Ectodermal cell (in vitro differentiated cells): ENCODE measurements around the gene HSPA1L.
"Not testable (repeated sequence)": the region's sequence is repeated elsewhere in the genome, so short reads cannot be mapped to it uniquely, and the experiment has no call there.

Experiments
- H3K27ac ChIP-seq: 2 replicates; pipeline ENCODE4 v1.7.0; 2013; ENCODE audit warnings: mild to moderate bottlenecking, low read depth, low read length; ENCODE audit not compliant: insufficient read depth, poor library complexity, severe bottlenecking
- H3K27me3 ChIP-seq: 2 replicates; pipeline ENCODE4 v1.7.0; 2013; ENCODE audit warnings: mild to moderate bottlenecking, low read length; ENCODE audit not compliant: insufficient read depth, control insufficient read depth, poor library complexity, severe bottlenecking
- H3K36me3 ChIP-seq: one replicate; pipeline ENCODE4 v1.7.0; 2013; ENCODE audit warnings: low read length; ENCODE audit not compliant: control insufficient read depth, insufficient read depth
- H3K4me1 ChIP-seq: one replicate; pipeline ENCODE4 v1.7.0; 2013; ENCODE audit warnings: low read length; ENCODE audit not compliant: control insufficient read depth, insufficient read depth
- H3K4me3 ChIP-seq: 2 replicates; pipeline ENCODE4 v1.7.0; 2013; ENCODE audit warnings: low read depth, low read length, control low read depth; ENCODE audit not compliant: insufficient read depth
- H3K9me3 ChIP-seq: 2 replicates; pipeline ENCODE4 v1.7.0; 2013; ENCODE audit warnings: mild to moderate bottlenecking, low read length, moderate library complexity; ENCODE audit not compliant: control insufficient read depth
- WGBS, 2 experiments: methylation state at CpG; one replicate each; pipeline ENCODE4 v1.1.7; 2013; ENCODE audit warnings: missing lambda C conversion rate in 2 of 2; 5-methylcytosine and 5-hydroxymethylcytosine counted together

HSPA1L gene

GRCh38 chr6:31851980-31852718 is 37.1 kb upstream of the HSPA1L start:
- not testable (repeated sequence) for H3K4me1 ChIP-seq, H3K27ac ChIP-seq, H3K36me3 ChIP-seq, H3K4me3 ChIP-seq, H3K9me3 ChIP-seq, H3K27me3 ChIP-seq
- WGBS, 2 experiments, result 92 to 93% methylated on average over 35 of the region's 35 CpGs

GRCh38 chr6:31851485-31851832 is 36.4 kb upstream of the HSPA1L start:
- Histone ChIP-seq H3K4me1 (no peaks in the 10 kb centered on the region), H3K4me3 (no peak overlapping the region), H3K27me3 (no peaks in the 10 kb centered on the region), H3K36me3 (no peaks in the 10 kb centered on the region), H3K9me3 (no peaks in the 10 kb centered on the region), H3K27ac (no peak overlapping the region)
- 92 to 94% methylated on average over 2 of the region's 2 CpGs for WGBS, 2 experiments

- no peaks in the 10 kb centered on the region for H3K9me3 ChIP-seq
- no peak overlapping the region for H3K27ac ChIP-seq
- no peaks in the 10 kb centered on the region for H3K4me1 ChIP-seq
- H3K36me3 ChIP-seq, result no peaks in the 10 kb centered on the region
- 97% methylated on average over 2 of the region's 2 CpGs for WGBS, 2 experiments
- no peaks in the 10 kb centered on the region for H3K27me3 ChIP-seq
- H3K4me3 ChIP-seq, result no peak overlapping the region
These were observed 35.8 kb upstream of the HSPA1L start for GRCh38 chr6:31850765-31851484.

GRCh38 chr6:31847276-31847978 is 32.3 kb upstream of the HSPA1L start:
- 93 to 97% methylated on average over 2 of the region's 2 CpGs for WGBS, 2 experiments
- no peak overlapping the region for H3K27ac ChIP-seq

GRCh38 chr6:31844507-31844906 is 29.4 kb upstream of the HSPA1L start:
- Histone ChIP-seq H3K4me3 (no peak overlapping the region), H3K4me1 (no peaks in the 10 kb centered on the region), H3K27me3 (no peaks in the 10 kb centered on the region), H3K9me3 (no peaks in the 10 kb centered on the region), H3K36me3 (peaks cover 15% of the 10 kb centered on the region), H3K27ac (no peak overlapping the region)
- 93 to 95% methylated on average over 3 of the region's 3 CpGs for WGBS, 2 experiments

More at GRCh38 chr6:31847276-31847978, 32.3 kb upstream of the HSPA1L start:
- no peaks in the 10 kb centered on the region for H3K27me3 ChIP-seq
- no peaks in the 10 kb centered on the region for H3K9me3 ChIP-seq
- no peak overlapping the region for H3K4me3 ChIP-seq
- no peaks in the 10 kb centered on the region for H3K4me1 ChIP-seq
- H3K36me3 ChIP-seq, result no peaks in the 10 kb centered on the region

GRCh38 chr6:31842053-31842452 is 27.0 kb upstream of the HSPA1L start:
- Histone ChIP-seq H3K36me3 (peaks cover 38% of the 10 kb centered on the region), H3K4me3 (no peak overlapping the region), H3K27me3 (no peaks in the 10 kb centered on the region), H3K9me3 (no peaks in the 10 kb centered on the region), H3K27ac (no peak overlapping the region), H3K4me1 (peaks cover 9% of the 10 kb centered on the region)
- 92 to 97% methylated on average over 9 of the region's 9 CpGs for WGBS, 2 experiments

- 94 to 96% methylated on average over 8 of the region's 8 CpGs for WGBS, 2 experiments
- not testable (repeated sequence) for H3K9me3 ChIP-seq, H3K4me3 ChIP-seq, H3K27me3 ChIP-seq, H3K27ac ChIP-seq
- H3K4me1 ChIP-seq, result peaks cover 19% of the 10 kb centered on the region
- H3K36me3 ChIP-seq, result peaks cover 43% of the 10 kb centered on the region
These were observed 24.7 kb upstream of the HSPA1L start for GRCh38 chr6:31839779-31840126.

- H3K4me3 ChIP-seq, result no peak overlapping the region
- H3K36me3 ChIP-seq, result peaks cover 43% of the 10 kb centered on the region
- no peaks in the 10 kb centered on the region for H3K9me3 ChIP-seq
- no peak overlapping the region for H3K27ac ChIP-seq
- H3K27me3 ChIP-seq, result no peaks in the 10 kb centered on the region
- WGBS, 2 experiments, result 94 to 96% methylated on average over 3 of the region's 3 CpGs
- H3K4me1 ChIP-seq, result peaks cover 19% of the 10 kb centered on the region
These were observed 23.9 kb upstream of the HSPA1L start for GRCh38 chr6:31838968-31839367.

- WGBS, 2 experiments, result 93 to 95% methylated on average over 9 of the region's 9 CpGs
- H3K4me3 ChIP-seq, result peak overlapping the region; percentile 100
These were observed 23.1 kb upstream of the HSPA1L start for GRCh38 chr6:31838114-31838553.

GRCh38 chr6:31837369-31838113 is 22.5 kb upstream of the HSPA1L start:
- no peaks in the 10 kb centered on the region for H3K9me3 ChIP-seq
- peaks cover 19% of the 10 kb centered on the region for H3K4me1 ChIP-seq
- no peak overlapping the region for H3K27ac ChIP-seq
- WGBS, 2 experiments, result 72 to 97% methylated on average over 1 of the region's 1 CpG
- H3K36me3 ChIP-seq, result peaks cover 43% of the 10 kb centered on the region
- H3K4me3 ChIP-seq, result peak overlapping the region; percentile 100
- no peaks in the 10 kb centered on the region for H3K27me3 ChIP-seq

More at GRCh38 chr6:31838114-31838553, 23.1 kb upstream of the HSPA1L start:
- not testable (repeated sequence) for H3K9me3 ChIP-seq, H3K27ac ChIP-seq, H3K27me3 ChIP-seq
- Histone ChIP-seq H3K36me3 (peaks cover 43% of the 10 kb centered on the region), H3K4me1 (peaks cover 19% of the 10 kb centered on the region)
